Measurements from ENCODE around the gene PLEKHA7.

Gene PLEKHA7

GRCh38 chr11:16801288-16801980, 212.8 kb downstream of the PLEKHA7 start:
- DNase-seq: no peak

- no peak for DNase-seq
Observed at GRCh38 chr11:16800382-16800781, 213.8 kb downstream of the PLEKHA7 start.

GRCh38 chr11:16799890-16800289, 214.3 kb downstream of the PLEKHA7 start:
- no peak for DNase-seq

- DNase-seq: no peak
Observed at GRCh38 chr11:16799221-16799620, 215.0 kb downstream of the PLEKHA7 start.

- no peak for DNase-seq
Observed at GRCh38 chr11:16797776-16798175, 216.4 kb downstream of the PLEKHA7 start.

GRCh38 chr11:16796311-16796710, 217.9 kb downstream of the PLEKHA7 start:
- DNase-seq: no peak

- no peak for DNase-seq
Observed at GRCh38 chr11:16795146-16795545, 219.1 kb downstream of the PLEKHA7 start.

GRCh38 chr11:16794047-16794818, 220.0 kb downstream of the PLEKHA7 start:
- no peak for DNase-seq

GRCh38 chr11:16793511-16793910, 220.7 kb downstream of the PLEKHA7 start:
- no peak for DNase-seq

GRCh38 chr11:16793009-16793408, 221.2 kb downstream of the PLEKHA7 start:
- DNase-seq: no peak

GRCh38 chr11:16792426-16792825, 221.8 kb downstream of the PLEKHA7 start:
- no peak for DNase-seq

- no peak for DNase-seq
Observed at GRCh38 chr11:16791191-16791961, 222.8 kb downstream of the PLEKHA7 start.

- DNase-seq: no peak
Observed at GRCh38 chr11:16790486-16791190, 223.6 kb downstream of the PLEKHA7 start.

GRCh38 chr11:16789560-16790485, 224.4 kb downstream of the PLEKHA7 start:
- no peak for DNase-seq

- DNase-seq: no peak
Observed at GRCh38 chr11:16789063-16789420, 225.2 kb downstream of the PLEKHA7 start.

GRCh38 chr11:16788141-16789062, 225.8 kb downstream of the PLEKHA7 start:
- DNase-seq: no peak

- no peak for DNase-seq
Observed at GRCh38 chr11:16787035-16787742, 227.0 kb downstream of the PLEKHA7 start.

GRCh38 chr11:16786131-16786530, 228.1 kb downstream of the PLEKHA7 start:
- no peak for DNase-seq

- DNase-seq: no peak
Observed at GRCh38 chr11:16785520-16786128, 228.6 kb downstream of the PLEKHA7 start.

- no peak for DNase-seq
Observed at GRCh38 chr11:16784666-16785065, 229.5 kb downstream of the PLEKHA7 start.

All from cortex of kidney (tissue), 1 donor.